Measurements from ENCODE around the gene TPM1. TPM values are rescaled to one million over a fixed set of nuclear protein-coding genes. Genes with fewer than 3 reads are reported as not detected.
A peak's percentile ranks its signal among the peaks of the same experiment; 100 is the strongest.

Gene TPM1
- total and polyA plus RNA-seq, 9 of the 15 experiments (the other 6 are each of a cell fraction or from before 2014, with no cell fraction given) = 8.1 to 53.9 (median 43.1) TPM

DNA sequence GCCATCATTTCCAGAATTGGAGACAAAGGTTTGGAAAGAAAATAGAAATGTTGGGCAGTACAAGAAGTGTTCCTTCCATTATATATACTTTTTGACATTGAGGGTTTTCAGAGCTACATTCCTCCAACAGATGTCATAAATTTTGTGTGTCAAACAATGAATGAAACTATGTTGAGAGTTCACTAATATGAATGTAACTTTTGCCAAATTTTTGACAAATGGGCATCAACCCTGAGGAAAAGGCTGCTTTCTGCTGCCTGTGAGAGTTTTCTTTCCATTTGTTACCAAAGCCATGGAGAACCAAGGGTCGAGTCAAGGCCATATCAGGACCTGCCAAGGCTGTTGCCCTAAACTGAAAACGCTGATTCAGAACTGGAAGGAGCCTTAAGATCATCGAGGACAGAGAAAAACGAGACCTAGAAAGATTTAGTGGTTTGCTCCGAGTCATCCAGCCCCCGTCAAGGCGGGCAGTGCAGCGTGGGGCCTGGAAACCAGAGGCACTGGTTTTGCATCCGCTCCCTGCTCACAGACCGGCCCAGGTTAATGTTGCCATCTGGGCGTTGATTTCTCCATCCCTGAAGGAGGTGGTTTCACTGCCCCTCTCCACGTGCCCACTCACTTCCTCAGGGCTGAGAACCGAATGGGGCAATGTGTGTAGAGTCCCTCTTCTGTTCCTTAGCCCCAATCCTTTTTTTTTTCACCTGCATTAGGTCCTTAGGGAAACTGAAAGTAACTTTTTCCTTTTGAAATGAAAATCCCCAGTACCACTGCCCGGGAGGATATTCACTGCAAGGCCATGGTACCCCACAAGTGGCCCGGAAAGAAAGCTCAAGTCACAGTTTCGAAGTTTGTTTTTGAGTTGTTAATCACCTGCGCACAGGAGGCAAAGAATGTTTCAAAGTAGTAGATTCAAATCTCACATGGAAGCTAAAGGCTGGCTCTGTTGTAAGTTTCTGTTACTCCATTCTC is 32.8 kb downstream of the TPM1 start:
- Histone ChIP-seq H3K36me3 (ENCODE audit: control insufficient read depth, insufficient read depth, low read length) (no peaks in the 10 kb centered on the region), H2AFZ (ENCODE audit: low read depth, low read length) (peak overlapping the region; percentile 71), H4K20me1 (replicated peaks; ENCODE audit: control insufficient read depth, insufficient read depth, low read length) (no peaks in the 10 kb centered on the region), H3K4me1 (replicated peaks in 1 of 2; ENCODE audit: control insufficient read depth in 2 of 2, insufficient read depth in 2 of 2, low read length in 2 of 2) (peaks cover 5 to 39% of the 10 kb centered on the region in 2 experiments; a peak in 3 of 5 replicates), H3K4me3 (no peak overlapping the region), H3K9ac (ENCODE audit: insufficient read depth in 1 of 2, low read depth in 2 of 2, low read length in 2 of 2) (0 out of 4 replicates have a peak overlapping the region, but pooled peaks of 1 of the 2 experiments have one; percentile 21), H3K79me2 (ENCODE audit: control insufficient read depth, insufficient read depth, low read length) (no peaks in the 10 kb centered on the region), H3K27me3 (ENCODE audit: control insufficient read depth in 2 of 2, insufficient read depth in 2 of 2, low read length in 2 of 2) (no peaks in the 10 kb centered on the region), H3K27ac (ENCODE audit: extremely low read depth, low read depth, low read length) (no peak overlapping the region), H3K9me1 (ENCODE audit: control insufficient read depth, insufficient read depth, low read length) (no peaks in the 10 kb centered on the region), H3K9me3 (replicated peaks; ENCODE audit: control insufficient read depth, insufficient read depth, low read depth, low read length) (no peaks in the 10 kb centered on the region), H3K4me2 (ENCODE audit: insufficient read depth, low read length) (peak overlapping the region; percentile 51; the same call in 1 of the 2 replicates)
- in situ Hi-C loops (cut with MboI) = no loop called here
- FAIRE-seq (peak; percentile 11), ATAC-seq (0 out of 3 replicates have a peak, but pooled peaks have one; percentile 9), DNase-seq (ENCODE audit: extremely low read depth in 1 of 4, low spot score in 3 of 4) (peak in 1 of 4 experiments; percentile 14)
- BruUV-seq (replicated peaks) = no TSS peak
- intact Hi-C loops (cut with micrococcal nuclease) = no loop called here
- WGBS (ENCODE audit: insufficient coverage, low coverage, missing lambda C conversion rate) = 38% methylated on average over 17 of the region's 17 CpGs
- POLR2A ChIA-PET = interaction anchor here (1.5 kb wide), 1 partner anchor 18 kb away, joined by 5 read pairs; no protein-coding TSS in a partner anchor
- CTCF ChIA-PET (ENCODE audit: low intra/inter-chr PET ratio) = no interaction called here
- peak; percentile 70; the same call in 1 of the 2 replicates for TF ChIP-seq C11orf30 (IDR thresholded peaks at IDR 0.05; ENCODE audit: low read depth)
- TF ChIP-seq NFE2 (IDR thresholded peaks at IDR 0.05; ENCODE audit: low read depth) = peak; percentile 42
- TF ChIP-seq, protein P1, sequence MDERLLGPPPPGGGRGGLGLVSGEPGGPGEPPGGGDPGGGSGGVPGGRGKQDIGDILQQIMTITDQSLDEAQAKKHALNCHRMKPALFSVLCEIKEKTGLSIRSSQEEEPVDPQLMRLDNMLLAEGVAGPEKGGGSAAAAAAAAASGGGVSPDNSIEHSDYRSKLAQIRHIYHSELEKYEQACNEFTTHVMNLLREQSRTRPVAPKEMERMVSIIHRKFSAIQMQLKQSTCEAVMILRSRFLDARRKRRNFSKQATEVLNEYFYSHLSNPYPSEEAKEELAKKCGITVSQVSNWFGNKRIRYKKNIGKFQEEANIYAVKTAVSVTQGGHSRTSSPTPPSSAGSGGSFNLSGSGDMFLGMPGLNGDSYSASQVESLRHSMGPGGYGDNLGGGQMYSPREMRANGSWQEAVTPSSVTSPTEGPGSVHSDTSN (CRISPR knock-in tag; IDR thresholded peaks at IDR 0.05; ENCODE audit: low read depth) = no peak
- TF ChIP-seq, protein P1 (tag; conservative IDR thresholded peaks at IDR 0.05; ENCODE audit: low read depth) = peak; percentile 51
- TF ChIP-seq, protein P2, sequence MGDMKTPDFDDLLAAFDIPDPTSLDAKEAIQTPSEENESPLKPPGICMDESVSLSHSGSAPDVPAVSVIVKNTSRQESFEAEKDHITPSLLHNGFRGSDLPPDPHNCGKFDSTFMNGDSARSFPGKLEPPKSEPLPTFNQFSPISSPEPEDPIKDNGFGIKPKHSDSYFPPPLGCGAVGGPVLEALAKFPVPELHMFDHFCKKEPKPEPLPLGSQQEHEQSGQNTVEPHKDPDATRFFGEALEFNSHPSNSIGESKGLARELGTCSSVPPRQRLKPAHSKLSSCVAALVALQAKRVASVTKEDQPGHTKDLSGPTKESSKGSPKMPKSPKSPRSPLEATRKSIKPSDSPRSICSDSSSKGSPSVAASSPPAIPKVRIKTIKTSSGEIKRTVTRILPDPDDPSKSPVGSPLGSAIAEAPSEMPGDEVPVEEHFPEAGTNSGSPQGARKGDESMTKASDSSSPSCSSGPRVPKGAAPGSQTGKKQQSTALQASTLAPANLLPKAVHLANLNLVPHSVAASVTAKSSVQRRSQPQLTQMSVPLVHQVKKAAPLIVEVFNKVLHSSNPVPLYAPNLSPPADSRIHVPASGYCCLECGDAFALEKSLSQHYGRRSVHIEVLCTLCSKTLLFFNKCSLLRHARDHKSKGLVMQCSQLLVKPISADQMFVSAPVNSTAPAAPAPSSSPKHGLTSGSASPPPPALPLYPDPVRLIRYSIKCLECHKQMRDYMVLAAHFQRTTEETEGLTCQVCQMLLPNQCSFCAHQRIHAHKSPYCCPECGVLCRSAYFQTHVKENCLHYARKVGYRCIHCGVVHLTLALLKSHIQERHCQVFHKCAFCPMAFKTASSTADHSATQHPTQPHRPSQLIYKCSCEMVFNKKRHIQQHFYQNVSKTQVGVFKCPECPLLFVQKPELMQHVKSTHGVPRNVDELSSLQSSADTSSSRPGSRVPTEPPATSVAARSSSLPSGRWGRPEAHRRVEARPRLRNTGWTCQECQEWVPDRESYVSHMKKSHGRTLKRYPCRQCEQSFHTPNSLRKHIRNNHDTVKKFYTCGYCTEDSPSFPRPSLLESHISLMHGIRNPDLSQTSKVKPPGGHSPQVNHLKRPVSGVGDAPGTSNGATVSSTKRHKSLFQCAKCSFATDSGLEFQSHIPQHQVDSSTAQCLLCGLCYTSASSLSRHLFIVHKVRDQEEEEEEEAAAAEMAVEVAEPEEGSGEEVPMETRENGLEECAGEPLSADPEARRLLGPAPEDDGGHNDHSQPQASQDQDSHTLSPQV (IDR thresholded peaks at IDR 0.05) = peak; percentile 58
- peak; percentile 8 for TF ChIP-seq PRDM10 (IDR thresholded peaks at IDR 0.05; ENCODE audit: partially characterized antibody)
- TF ChIP-seq L3MBTL2 (IDR thresholded peaks at IDR 0.05) = 0 out of 2 replicates have a peak, but pooled peaks have one; percentile 28
- no peak for TF ChIP-seq POLR3A (IDR thresholded peaks at IDR 0.05; ENCODE audit: borderline replicate concordance, extremely low read depth, insufficient read depth, insufficient read length)
- TF ChIP-seq ARID1B (IDR thresholded peaks at IDR 0.05) = 0 out of 2 replicates have a peak, but pooled peaks have one; percentile 10
